HepG2 (cell line): Measurements from ENCODE around the gene PRKAR2A.

Experiments used
- CENPT ChIP-seq: sonication (generic); formaldehyde crosslinking; IDR thresholded peaks from 2 replicates; pipeline ENCODE4 v1.8.0; 2022; ENCODE audit warnings: low read depth, mild to moderate bottlenecking, moderate library complexity, missing genetic modification reagents
- EP300 ChIP-seq, 3 experiments: sonication (generic) in 1 of 3; formaldehyde crosslinking in 1 of 3; IDR thresholded peaks; 2 replicates each; pipeline versions ENCODE4 v1.5.1 to v1.6.1; 2011 to 2020; ENCODE audit warnings: low read depth in 2 of 3, low read length in 2 of 3, borderline replicate concordance in 1 of 3, improper control_type of control experiment in 1 of 3, mild to moderate bottlenecking in 1 of 3, missing genetic modification reagents in 1 of 3, moderate library complexity in 1 of 3
- EZH2 ChIP-seq: conservative IDR thresholded peaks from 2 replicates; pipeline ENCODE4 v1.6.1; 2012; ENCODE audit warnings: mild to moderate bottlenecking, low read depth, low read length, moderate library complexity
- PATZ1 ChIP-seq: sonication (generic); formaldehyde crosslinking; IDR thresholded peaks from 2 replicates; pipeline ENCODE4 v1.4.0; 2020; ENCODE audit warnings: missing genetic modification reagents
- TF ChIP-seq, protein P1 (sequence below): sonication (generic); formaldehyde crosslinking; IDR thresholded peaks from 2 replicates; pipeline ENCODE4 v1.5.0; 2020; ENCODE audit warnings: mild to moderate bottlenecking, missing genetic modification reagents
- TF ChIP-seq, protein P2 (sequence below): sonication (generic); formaldehyde crosslinking; conservative IDR thresholded peaks from 2 replicates; pipeline ENCODE4 v1.4.0; 2020; ENCODE audit warnings: missing genetic modification reagents
- TF ChIP-seq, protein P3 (sequence below): sonication (generic); formaldehyde crosslinking; IDR thresholded peaks from 2 replicates; pipeline ENCODE4 v1.4.0; 2020; ENCODE audit warnings: missing genetic modification reagents, borderline replicate concordance
- TF ChIP-seq, protein P4 (sequence below), 2 experiments: sonication (generic) in 1 of 2; formaldehyde crosslinking in 1 of 2; IDR thresholded peaks; 2 replicates each; pipeline versions ENCODE4 v1.4.0 to v1.6.1; 2018 to 2020; ENCODE audit warnings: missing genetic modification reagents in 2 of 2, borderline replicate concordance in 1 of 2, low read depth in 1 of 2, mild to moderate bottlenecking in 1 of 2, missing biosample characterization in 1 of 2

DNA sequence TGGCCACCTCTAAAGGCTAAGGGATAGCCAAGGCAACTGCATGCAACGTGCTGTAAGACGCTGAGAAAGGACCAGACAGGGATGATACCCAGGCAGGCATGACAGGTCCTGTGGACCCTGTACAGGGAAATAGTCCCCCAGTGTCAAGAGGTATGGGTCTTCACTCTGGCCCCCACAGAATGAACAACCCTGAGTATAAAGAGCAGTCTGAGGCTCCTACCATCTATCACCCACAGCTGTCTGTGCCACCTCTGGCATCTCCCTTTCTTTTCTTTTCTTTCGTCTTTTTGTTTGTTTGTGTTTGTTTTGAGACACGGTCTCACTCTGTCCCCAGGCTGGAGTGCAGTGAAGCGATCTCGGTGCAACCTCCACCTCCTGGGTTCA is 32.3 kb upstream of the PRKAR2A start:
- TF ChIP-seq, protein P1, sequence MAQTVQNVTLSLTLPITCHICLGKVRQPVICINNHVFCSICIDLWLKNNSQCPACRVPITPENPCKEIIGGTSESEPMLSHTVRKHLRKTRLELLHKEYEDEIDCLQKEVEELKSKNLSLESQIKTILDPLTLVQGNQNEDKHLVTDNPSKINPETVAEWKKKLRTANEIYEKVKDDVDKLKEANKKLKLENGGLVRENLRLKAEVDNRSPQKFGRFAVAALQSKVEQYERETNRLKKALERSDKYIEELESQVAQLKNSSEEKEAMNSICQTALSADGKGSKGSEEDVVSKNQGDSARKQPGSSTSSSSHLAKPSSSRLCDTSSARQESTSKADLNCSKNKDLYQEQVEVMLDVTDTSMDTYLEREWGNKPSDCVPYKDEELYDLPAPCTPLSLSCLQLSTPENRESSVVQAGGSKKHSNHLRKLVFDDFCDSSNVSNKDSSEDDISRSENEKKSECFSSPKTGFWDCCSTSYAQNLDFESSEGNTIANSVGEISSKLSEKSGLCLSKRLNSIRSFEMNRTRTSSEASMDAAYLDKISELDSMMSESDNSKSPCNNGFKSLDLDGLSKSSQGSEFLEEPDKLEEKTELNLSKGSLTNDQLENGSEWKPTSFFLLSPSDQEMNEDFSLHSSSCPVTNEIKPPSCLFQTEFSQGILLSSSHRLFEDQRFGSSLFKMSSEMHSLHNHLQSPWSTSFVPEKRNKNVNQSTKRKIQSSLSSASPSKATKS (CRISPR knock-in tag) = no peak
- TF ChIP-seq EP300 (IDR thresholded peaks at IDR 0.05; ENCODE audit: low read depth in 2 of 2, low read length in 2 of 2) (no peak), EP300 (CRISPR knock-in tag; IDR thresholded peaks at IDR 0.05; ENCODE audit: borderline replicate concordance) (no peak), CENPT (CRISPR knock-in tag) (no peak), PATZ1 (CRISPR knock-in tag) (no peak), EZH2 (no peak)
- TF ChIP-seq, protein P2, sequence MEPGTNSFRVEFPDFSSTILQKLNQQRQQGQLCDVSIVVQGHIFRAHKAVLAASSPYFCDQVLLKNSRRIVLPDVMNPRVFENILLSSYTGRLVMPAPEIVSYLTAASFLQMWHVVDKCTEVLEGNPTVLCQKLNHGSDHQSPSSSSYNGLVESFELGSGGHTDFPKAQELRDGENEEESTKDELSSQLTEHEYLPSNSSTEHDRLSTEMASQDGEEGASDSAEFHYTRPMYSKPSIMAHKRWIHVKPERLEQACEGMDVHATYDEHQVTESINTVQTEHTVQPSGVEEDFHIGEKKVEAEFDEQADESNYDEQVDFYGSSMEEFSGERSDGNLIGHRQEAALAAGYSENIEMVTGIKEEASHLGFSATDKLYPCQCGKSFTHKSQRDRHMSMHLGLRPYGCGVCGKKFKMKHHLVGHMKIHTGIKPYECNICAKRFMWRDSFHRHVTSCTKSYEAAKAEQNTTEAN = no peak
- TF ChIP-seq, protein P3, sequence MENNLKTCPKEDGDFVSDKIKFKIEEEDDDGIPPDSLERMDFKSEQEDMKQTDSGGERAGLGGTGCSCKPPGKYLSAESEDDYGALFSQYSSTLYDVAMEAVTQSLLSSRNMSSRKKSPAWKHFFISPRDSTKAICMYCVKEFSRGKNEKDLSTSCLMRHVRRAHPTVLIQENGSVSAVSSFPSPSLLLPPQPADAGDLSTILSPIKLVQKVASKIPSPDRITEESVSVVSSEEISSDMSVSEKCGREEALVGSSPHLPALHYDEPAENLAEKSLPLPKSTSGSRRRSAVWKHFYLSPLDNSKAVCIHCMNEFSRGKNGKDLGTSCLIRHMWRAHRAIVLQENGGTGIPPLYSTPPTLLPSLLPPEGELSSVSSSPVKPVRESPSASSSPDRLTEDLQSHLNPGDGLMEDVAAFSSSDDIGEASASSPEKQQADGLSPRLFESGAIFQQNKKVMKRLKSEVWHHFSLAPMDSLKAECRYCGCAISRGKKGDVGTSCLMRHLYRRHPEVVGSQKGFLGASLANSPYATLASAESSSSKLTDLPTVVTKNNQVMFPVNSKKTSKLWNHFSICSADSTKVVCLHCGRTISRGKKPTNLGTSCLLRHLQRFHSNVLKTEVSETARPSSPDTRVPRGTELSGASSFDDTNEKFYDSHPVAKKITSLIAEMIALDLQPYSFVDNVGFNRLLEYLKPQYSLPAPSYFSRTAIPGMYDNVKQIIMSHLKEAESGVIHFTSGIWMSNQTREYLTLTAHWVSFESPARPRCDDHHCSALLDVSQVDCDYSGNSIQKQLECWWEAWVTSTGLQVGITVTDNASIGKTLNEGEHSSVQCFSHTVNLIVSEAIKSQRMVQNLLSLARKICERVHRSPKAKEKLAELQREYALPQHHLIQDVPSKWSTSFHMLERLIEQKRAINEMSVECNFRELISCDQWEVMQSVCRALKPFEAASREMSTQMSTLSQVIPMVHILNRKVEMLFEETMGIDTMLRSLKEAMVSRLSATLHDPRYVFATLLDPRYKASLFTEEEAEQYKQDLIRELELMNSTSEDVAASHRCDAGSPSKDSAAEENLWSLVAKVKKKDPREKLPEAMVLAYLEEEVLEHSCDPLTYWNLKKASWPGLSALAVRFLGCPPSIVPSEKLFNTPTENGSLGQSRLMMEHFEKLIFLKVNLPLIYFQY (CRISPR knock-in tag) = no peak
- TF ChIP-seq, protein P4, sequence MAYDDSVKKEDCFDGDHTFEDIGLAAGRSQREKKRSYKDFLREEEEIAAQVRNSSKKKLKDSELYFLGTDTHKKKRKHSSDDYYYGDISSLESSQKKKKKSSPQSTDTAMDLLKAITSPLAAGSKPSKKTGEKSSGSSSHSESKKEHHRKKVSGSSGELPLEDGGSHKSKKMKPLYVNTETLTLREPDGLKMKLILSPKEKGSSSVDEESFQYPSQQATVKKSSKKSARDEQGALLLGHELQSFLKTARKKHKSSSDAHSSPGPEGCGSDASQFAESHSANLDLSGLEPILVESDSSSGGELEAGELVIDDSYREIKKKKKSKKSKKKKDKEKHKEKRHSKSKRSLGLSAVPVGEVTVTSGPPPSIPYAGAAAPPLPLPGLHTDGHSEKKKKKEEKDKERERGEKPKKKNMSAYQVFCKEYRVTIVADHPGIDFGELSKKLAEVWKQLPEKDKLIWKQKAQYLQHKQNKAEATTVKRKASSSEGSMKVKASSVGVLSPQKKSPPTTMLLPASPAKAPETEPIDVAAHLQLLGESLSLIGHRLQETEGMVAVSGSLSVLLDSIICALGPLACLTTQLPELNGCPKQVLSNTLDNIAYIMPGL (CRISPR knock-in tag; IDR thresholded peaks at IDR 0.05; ENCODE audit: borderline replicate concordance in 1 of 2, low read depth in 1 of 2) = no peak
